Activated T-helper 17 cell treated with anti-CD3 and anti-CD28 coated beads, Interleukin-2, amount 50 U/mL, for 72 hours (primary cell): ENCODE measurements around the gene ZBTB9. TPM values are rescaled to one million over a fixed set of nuclear protein-coding genes. Genes with fewer than 3 reads are reported as not detected.
"Not testable (repeated sequence)": the region's sequence is repeated elsewhere in the genome, so short reads cannot be mapped to it uniquely, and the experiment has no call there.

ENCODE experiments used
- ATAC-seq: fragments of 150-1000 bp; cut with Tn5 transposase; replicated peaks from 2 replicates; pipeline ENCODE4 v1.10.0; 2021; ENCODE audit warnings: mild to moderate bottlenecking, moderate library complexity
- H3K27ac Mint-ChIP-seq: one replicate; pipeline ENCODE4 v1.8.0; 2022; ENCODE audit warnings: mixed read lengths
- H3K27me3 Mint-ChIP-seq: one replicate; pipeline ENCODE4 v1.8.0; 2022; ENCODE audit warnings: mixed read lengths
- H3K36me3 Mint-ChIP-seq: one replicate; pipeline ENCODE4 v1.8.0; 2022; ENCODE audit warnings: low read depth, mild to moderate bottlenecking, mixed read lengths
- H3K4me1 Mint-ChIP-seq: one replicate; pipeline ENCODE4 v1.8.0; 2022; ENCODE audit warnings: mixed read lengths
- H3K4me3 Mint-ChIP-seq: one replicate; pipeline ENCODE4 v1.8.0; 2022; ENCODE audit warnings: mild to moderate bottlenecking, mixed read lengths
- H3K9me3 Mint-ChIP-seq: one replicate; pipeline ENCODE4 v1.8.0; 2022; ENCODE audit warnings: mixed read lengths
- total RNA-seq, 2 donors: library from RNA; stranded (reverse); gene quantifications; one replicate each; pipeline ENCODE4 v1.2.3, GENCODE V29; 2022

The ZBTB9 gene
- total RNA-seq, 2 donors from 2014 or later = 11.6 to 12.5 TPM

GRCh38 chr6:33455051-33455450 is 675 bp downstream of the ZBTB9 start:
- Mint-ChIP-seq H3K36me3 (peaks cover 47% of the 10 kb centered on the region), H3K27ac (peak overlapping the region; percentile 98), H3K9me3 (no peaks in the 10 kb centered on the region), H3K4me1 (peaks cover 16% of the 10 kb centered on the region), H3K4me3 (peak overlapping the region; percentile 96), H3K27me3 (no peaks in the 10 kb centered on the region)
- no peak for ATAC-seq

DNA sequence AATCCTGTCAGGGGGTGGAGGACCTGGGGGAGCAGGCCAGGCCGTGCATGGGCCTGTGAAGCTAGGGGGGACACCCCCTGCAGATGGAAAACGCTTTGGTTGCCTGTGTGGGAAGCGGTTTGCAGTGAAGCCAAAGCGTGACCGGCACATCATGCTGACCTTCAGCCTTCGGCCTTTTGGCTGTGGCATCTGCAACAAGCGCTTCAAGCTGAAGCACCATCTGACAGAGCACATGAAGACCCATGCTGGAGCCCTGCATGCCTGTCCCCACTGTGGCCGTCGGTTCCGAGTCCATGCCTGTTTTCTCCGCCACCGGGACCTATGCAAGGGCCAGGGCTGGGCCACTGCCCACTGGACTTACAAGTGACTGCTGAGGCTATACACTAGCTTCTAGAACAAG is 1.8 kb downstream of the ZBTB9 start:
- Mint-ChIP-seq H3K9me3 (no peaks in the 10 kb centered on the region), H3K4me1 (peaks cover 16% of the 10 kb centered on the region), H3K4me3 (no peak overlapping the region), H3K36me3 (peaks cover 47% of the 10 kb centered on the region), H3K27ac (no peak overlapping the region), H3K27me3 (no peaks in the 10 kb centered on the region)
- ATAC-seq = no peak

DNA sequence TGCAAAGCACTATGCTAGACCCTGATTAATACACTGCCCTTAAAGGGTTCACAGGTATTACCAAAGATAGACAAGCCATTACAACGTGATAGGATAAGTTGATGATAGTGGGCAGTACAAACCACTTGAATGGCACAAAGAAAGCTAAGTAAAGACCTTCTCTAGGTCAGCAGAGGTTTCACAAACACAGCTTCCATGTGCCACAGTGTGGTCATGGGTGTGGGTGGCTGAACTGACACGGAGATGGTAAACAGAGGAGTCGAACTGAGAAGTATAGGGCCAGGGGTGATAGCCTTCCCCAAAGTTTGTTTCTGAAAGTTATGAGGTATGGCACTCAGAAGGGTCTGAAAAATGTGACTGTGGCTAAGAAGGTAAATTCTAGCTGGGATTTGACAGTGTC is 4.3 kb downstream of the ZBTB9 start:
- peaks cover 7% of the 10 kb centered on the region for H3K4me1 Mint-ChIP-seq
- H3K9me3 Mint-ChIP-seq = no peaks in the 10 kb centered on the region
- H3K4me3 Mint-ChIP-seq = no peak overlapping the region
- H3K36me3 Mint-ChIP-seq = peaks cover 34% of the 10 kb centered on the region
- H3K27ac Mint-ChIP-seq = no peak overlapping the region
- no peaks in the 10 kb centered on the region for H3K27me3 Mint-ChIP-seq
- no peak for ATAC-seq

DNA sequence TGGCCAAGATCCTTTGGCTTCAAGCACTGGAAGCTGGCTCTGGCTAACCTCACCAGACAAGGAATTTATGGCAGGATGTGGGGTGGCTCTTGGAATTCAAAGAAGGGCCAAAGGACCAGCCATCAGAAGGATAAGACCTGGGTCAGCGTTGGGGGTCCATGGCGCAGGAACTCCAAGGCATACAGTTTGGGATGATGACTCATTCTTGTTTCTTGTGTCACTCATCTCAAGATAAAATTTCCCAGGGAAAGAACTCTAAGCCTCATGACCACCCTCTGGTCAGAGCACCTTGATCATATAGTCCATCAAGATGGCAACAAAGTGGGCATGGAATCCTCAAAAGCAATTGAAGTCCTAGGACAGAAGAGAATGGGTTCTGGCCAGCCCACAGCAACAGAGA is 4.8 kb downstream of the ZBTB9 start:
- Mint-ChIP-seq H3K36me3 (peaks cover 30% of the 10 kb centered on the region), H3K4me3 (no peak overlapping the region)
- ATAC-seq = no peak

GRCh38 chr6:33466075-33466735 is 11.8 kb downstream of the ZBTB9 start:
- Mint-ChIP-seq H3K4me1 (peaks cover 4% of the 10 kb centered on the region), H3K9me3 (no peaks in the 10 kb centered on the region), H3K27ac (no peak overlapping the region), H3K36me3 (no peaks in the 10 kb centered on the region), H3K4me3 (no peak overlapping the region), H3K27me3 (no peaks in the 10 kb centered on the region)
- ATAC-seq = no peak

More for the DNA sequence above, 4.8 kb downstream of the ZBTB9 start:
- Mint-ChIP-seq H3K27ac (no peak overlapping the region), H3K27me3 (no peaks in the 10 kb centered on the region), H3K9me3 (no peaks in the 10 kb centered on the region), H3K4me1 (peaks cover 5% of the 10 kb centered on the region)

DNA sequence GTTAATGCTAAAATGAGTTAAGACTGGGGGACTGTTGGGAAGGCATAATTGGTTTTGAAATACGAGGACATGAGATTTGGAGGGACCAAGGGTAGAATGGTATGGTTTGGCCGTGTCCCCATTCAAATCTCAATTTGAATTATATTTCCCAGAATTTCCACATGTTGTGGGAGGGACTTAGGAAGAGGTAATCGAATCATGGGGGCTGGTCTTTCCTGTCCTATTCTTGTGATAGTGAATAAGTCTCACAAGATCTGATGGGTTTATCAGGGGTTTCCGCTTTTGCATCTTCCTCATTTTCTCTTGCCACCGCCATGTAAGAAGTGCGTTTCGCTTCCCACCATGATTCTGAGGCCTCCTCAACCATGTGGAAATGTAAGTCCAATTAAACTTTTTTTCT is 12.7 kb downstream of the ZBTB9 start:
- H3K27me3 Mint-ChIP-seq = no peaks in the 10 kb centered on the region
- no peaks in the 10 kb centered on the region for H3K9me3 Mint-ChIP-seq
- H3K27ac Mint-ChIP-seq = no peak overlapping the region
- H3K4me3 Mint-ChIP-seq = no peak overlapping the region
- H3K4me1 Mint-ChIP-seq = peaks cover 4% of the 10 kb centered on the region
- ATAC-seq = no peak
- no peaks in the 10 kb centered on the region for H3K36me3 Mint-ChIP-seq

GRCh38 chr6:33469661-33470060 is 15.3 kb downstream of the ZBTB9 start:
- no peak overlapping the region for H3K4me3 Mint-ChIP-seq

GRCh38 chr6:33477864-33478263 is 23.5 kb downstream of the ZBTB9 start:
- Mint-ChIP-seq H3K4me1 (no peaks in the 10 kb centered on the region), H3K9me3 (no peaks in the 10 kb centered on the region), H3K27me3 (peaks cover 4% of the 10 kb centered on the region), H3K4me3 (no peak overlapping the region), H3K27ac (no peak overlapping the region), H3K36me3 (no peaks in the 10 kb centered on the region)
- ATAC-seq = no peak

More at GRCh38 chr6:33469661-33470060, 15.3 kb downstream of the ZBTB9 start:
- Mint-ChIP-seq H3K4me1 (peaks cover 4% of the 10 kb centered on the region), H3K9me3 (no peaks in the 10 kb centered on the region), H3K36me3 (no peaks in the 10 kb centered on the region), H3K27ac (no peak overlapping the region), H3K27me3 (no peaks in the 10 kb centered on the region)
- ATAC-seq = no peak

DNA sequence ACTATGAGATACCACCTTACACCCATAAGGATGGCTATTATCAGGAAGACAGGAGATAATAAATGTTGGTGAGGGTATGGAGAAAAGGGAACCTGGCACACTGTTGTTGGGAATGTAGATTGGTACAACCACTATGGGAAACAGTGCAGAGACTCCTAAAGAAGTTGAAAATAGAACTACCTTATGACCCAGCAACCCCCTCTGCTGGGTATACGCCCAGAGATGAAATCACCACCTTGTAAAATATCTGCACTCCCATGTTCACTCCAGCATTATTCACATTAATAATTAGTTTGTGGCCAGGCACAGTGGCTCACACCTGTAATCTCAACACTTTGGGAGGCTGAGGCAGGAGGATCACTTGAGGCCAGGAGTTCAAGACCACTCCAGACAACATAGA is 26.8 kb downstream of the ZBTB9 start:
- Mint-ChIP-seq H3K9me3 (no peaks in the 10 kb centered on the region), H3K36me3 (no peaks in the 10 kb centered on the region), H3K27me3 (peaks cover 4% of the 10 kb centered on the region), H3K4me3 (no peak overlapping the region), H3K4me1 (no peaks in the 10 kb centered on the region), H3K27ac (no peak overlapping the region)
- ATAC-seq = no peak

GRCh38 chr6:33482620-33483019 is 28.2 kb downstream of the ZBTB9 start:
- H3K36me3 Mint-ChIP-seq, H3K27me3 Mint-ChIP-seq, H3K9me3 Mint-ChIP-seq, ATAC-seq, H3K4me1 Mint-ChIP-seq, H3K4me3 Mint-ChIP-seq, H3K27ac Mint-ChIP-seq: not testable (repeated sequence)

- Mint-ChIP-seq H3K36me3 (no peaks in the 10 kb centered on the region), H3K4me1 (no peaks in the 10 kb centered on the region), H3K27ac (no peak overlapping the region), H3K4me3 (no peak overlapping the region), H3K9me3 (no peaks in the 10 kb centered on the region), H3K27me3 (peaks cover 8% of the 10 kb centered on the region)
- no peak for ATAC-seq
Observed at GRCh38 chr6:33483678-33484077, 29.3 kb downstream of the ZBTB9 start.

DNA sequence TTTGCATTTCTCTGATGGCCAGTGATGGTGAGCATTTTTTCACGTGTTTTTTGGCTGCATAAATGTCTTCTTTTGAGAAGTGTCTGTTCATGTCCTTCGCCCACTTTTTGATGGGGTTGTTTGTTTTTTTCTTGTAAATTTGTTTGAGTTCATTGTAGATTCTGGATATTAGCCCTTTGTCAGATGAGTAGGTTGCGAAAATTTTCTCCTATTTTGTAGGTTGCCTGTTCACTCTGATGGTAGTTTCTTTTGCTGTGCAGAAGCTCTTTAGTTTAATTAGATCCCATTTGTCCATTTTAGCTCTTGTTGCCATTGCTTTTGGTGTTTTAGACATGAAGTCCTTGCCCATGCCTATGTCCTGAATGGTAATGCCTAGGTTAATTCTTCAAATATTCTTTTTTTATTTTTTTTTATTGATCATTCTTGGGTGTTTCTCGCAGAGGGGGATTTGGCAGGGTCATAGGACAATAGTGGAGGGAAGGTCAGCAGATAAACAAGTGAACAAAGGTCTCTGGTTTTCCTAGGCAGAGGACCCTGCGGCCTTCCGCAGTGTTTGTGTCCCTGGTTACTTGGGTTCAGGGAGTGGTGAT is 30.4 kb downstream of the ZBTB9 start:
- peaks cover 12% of the 10 kb centered on the region for H3K27me3 Mint-ChIP-seq
- H3K4me3 Mint-ChIP-seq, H3K27ac Mint-ChIP-seq, H3K4me1 Mint-ChIP-seq, H3K36me3 Mint-ChIP-seq, H3K9me3 Mint-ChIP-seq, ATAC-seq: not testable (repeated sequence)

- ATAC-seq, H3K36me3 Mint-ChIP-seq, H3K4me3 Mint-ChIP-seq, H3K4me1 Mint-ChIP-seq, H3K9me3 Mint-ChIP-seq, H3K27ac Mint-ChIP-seq: not testable (repeated sequence)
- peaks cover 11% of the 10 kb centered on the region for H3K27me3 Mint-ChIP-seq
Observed at GRCh38 chr6:33485680-33486079, 31.3 kb downstream of the ZBTB9 start.

GRCh38 chr6:33488339-33488738 is 34.0 kb downstream of the ZBTB9 start:
- Mint-ChIP-seq H3K4me1 (no peaks in the 10 kb centered on the region), H3K27ac (no peak overlapping the region), H3K36me3 (no peaks in the 10 kb centered on the region), H3K9me3 (no peaks in the 10 kb centered on the region), H3K4me3 (no peak overlapping the region), H3K27me3 (peaks cover 8% of the 10 kb centered on the region)
- no peak for ATAC-seq

DNA sequence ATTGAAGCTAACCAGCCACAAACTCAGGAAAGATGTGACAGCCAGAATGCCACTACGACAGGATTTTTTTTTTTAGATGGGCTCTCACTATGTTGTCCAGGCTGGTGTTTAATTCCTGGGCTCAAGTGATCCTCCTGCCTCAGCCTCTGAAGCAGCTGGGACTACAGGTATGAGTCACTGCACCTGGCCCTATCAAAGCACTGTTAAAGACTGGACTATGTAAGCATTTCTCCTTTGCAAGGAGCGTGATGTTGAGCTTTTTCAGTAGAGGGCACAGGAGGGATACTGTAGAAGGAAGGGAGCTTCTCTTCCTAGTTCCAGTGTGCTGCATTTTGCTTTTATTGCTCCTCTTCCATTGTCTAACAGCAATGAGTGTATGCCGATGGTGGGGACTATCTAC is 35.8 kb downstream of the ZBTB9 start:
- peak; percentile 32 for ATAC-seq

More for the DNA sequence above, 35.8 kb downstream of the ZBTB9 start:
- Mint-ChIP-seq H3K4me1 (no peaks in the 10 kb centered on the region), H3K27me3 (peaks cover 8% of the 10 kb centered on the region), H3K4me3 (no peak overlapping the region), H3K27ac (no peak overlapping the region), H3K9me3 (no peaks in the 10 kb centered on the region), H3K36me3 (no peaks in the 10 kb centered on the region)
